IMR-90 (cell line): ENCODE results near the gene TRUB2. TPM values are rescaled to one million over a fixed set of nuclear protein-coding genes. Genes with fewer than 3 reads are reported as not detected.

ENCODE experiments used
- ATAC-seq: fragments of 200-7000 bp; cut with Tn5 transposase; 2 replicates; pipeline ENCODE4 v1.9.1; 2020; ENCODE audit warnings: low read depth, mild to moderate bottlenecking, moderate library complexity
- BruUV-seq: library from RNA; stranded (reverse); fragments of 400-500 nt; replicated peaks from 2 replicates; lab custom pipeline; 2021; lab: Mats Ljungman, UMichigan
- CTCF ChIA-PET: fragments of 300-600 bp; formaldehyde crosslinking; extraction: SDS; loops from one replicate; lab custom pipeline; 2021; ENCODE audit warnings: antibody characterized with exemption; lab: Yijun Ruan, JAX
- POLR2A ChIA-PET: fragments of 300-600 bp; sonication (Branson Sonifier 250); formaldehyde crosslinking; loops from one replicate; lab custom pipeline; 2022; ENCODE audit warnings: antibody characterized with exemption; ENCODE audit not compliant: unreplicated experiment; lab: Charles Lee
- DNase-seq: peaks from one replicate; pipeline ENCODE4 v3.0.0; 2013
- H2AFZ ChIP-seq: replicated peaks from 2 replicates; pipeline ENCODE3; 2013; ENCODE audit warnings: low read length, mild to moderate bottlenecking; ENCODE audit not compliant: poor library complexity
- H2AK5ac ChIP-seq: 2 replicates; pipeline ENCODE4 v1.6.1; 2013; ENCODE audit warnings: low read depth, low read length, inconsistent platforms
- H2AK9ac ChIP-seq: replicated peaks from 2 replicates; pipeline ENCODE3; 2013; ENCODE audit warnings: mild to moderate bottlenecking, low read depth, low read length, moderate library complexity; ENCODE audit not compliant: poor library complexity
- H2BK120ac ChIP-seq: 2 replicates; pipeline ENCODE4 v1.6.1; 2013; ENCODE audit warnings: low read depth, low read length, inconsistent platforms
- H2BK15ac ChIP-seq: 3 replicates; pipeline ENCODE4 v1.6.1; 2013; ENCODE audit warnings: low read depth, low read length, inconsistent platforms
- H2BK20ac ChIP-seq: 2 replicates; pipeline ENCODE4 v1.6.1; 2013; ENCODE audit warnings: low read depth, mild to moderate bottlenecking, inconsistent platforms, low read length, moderate library complexity
- H2BK5ac ChIP-seq: 2 replicates; pipeline ENCODE4 v1.6.1; 2013; ENCODE audit warnings: mild to moderate bottlenecking, low read depth, low read length, inconsistent platforms; ENCODE audit not compliant: poor library complexity, severe bottlenecking
- H3K14ac ChIP-seq: replicated peaks from 2 replicates; pipeline ENCODE4 v1.6.1; 2013; ENCODE audit warnings: low read depth, low read length, inconsistent platforms
- H3K18ac ChIP-seq: 2 replicates; pipeline ENCODE4 v1.6.1; 2013; ENCODE audit warnings: low read depth, low read length, control low read depth
- H3K23ac ChIP-seq: 2 replicates; pipeline ENCODE4 v1.6.1; 2013; ENCODE audit warnings: low read depth, low read length, inconsistent platforms
- H3K27ac ChIP-seq: 2 replicates; pipeline ENCODE4 v1.5.1; 2013; ENCODE audit warnings: mild to moderate bottlenecking, control low read depth, low read length; ENCODE audit not compliant: insufficient read depth
- H3K27me3 ChIP-seq: 2 replicates; pipeline ENCODE4 v1.6.1; 2013; ENCODE audit warnings: low read length; ENCODE audit not compliant: control insufficient read depth, insufficient read depth
- H3K36me3 ChIP-seq: 2 replicates; pipeline ENCODE4 v1.6.1; 2013; ENCODE audit warnings: low read length, mixed read lengths; ENCODE audit not compliant: control insufficient read depth, insufficient read depth
- H3K4ac ChIP-seq: 2 replicates; pipeline ENCODE4 v1.6.1; 2013; ENCODE audit warnings: low read depth, low read length, inconsistent platforms
- H3K4me1 ChIP-seq: 2 replicates; pipeline ENCODE4 v1.6.1; 2013; ENCODE audit warnings: low read length, mixed read lengths; ENCODE audit not compliant: control insufficient read depth, insufficient read depth
- H3K4me2 ChIP-seq: 2 replicates; pipeline ENCODE4 v1.6.1; 2013; ENCODE audit warnings: low read depth, mild to moderate bottlenecking, control low read depth, low read length, moderate library complexity
- H3K4me3 ChIP-seq: 2 replicates; pipeline ENCODE4 v1.5.1; 2013; ENCODE audit warnings: low read depth, mild to moderate bottlenecking, control low read depth, low read length, moderate library complexity; ENCODE audit not compliant: insufficient read depth
- H3K56ac ChIP-seq: 2 replicates; pipeline ENCODE4 v1.6.1; 2013; ENCODE audit warnings: low read length, inconsistent platforms; ENCODE audit not compliant: insufficient read depth; ENCODE audit errors: extremely low read depth
- H3K79me1 ChIP-seq, 2 experiments: 2 replicates each; pipeline ENCODE4 v1.6.1; 2013; ENCODE audit warnings: low read length in 2 of 2, inconsistent platforms in 1 of 2, low read depth in 1 of 2
- H3K9ac ChIP-seq: 2 replicates; pipeline ENCODE4 v1.6.1; 2013; ENCODE audit warnings: low read depth, low read length, control low read depth
- H3K9me1 ChIP-seq: 2 replicates; pipeline ENCODE4 v1.6.1; 2013; ENCODE audit warnings: low read length, inconsistent platforms; ENCODE audit not compliant: insufficient read depth
- H3K9me3 ChIP-seq: 2 replicates; pipeline ENCODE4 v1.6.1; 2013; ENCODE audit warnings: low read length; ENCODE audit not compliant: control insufficient read depth, insufficient read depth
- H4K20me1 ChIP-seq: 2 replicates; pipeline ENCODE4 v1.6.1; 2013; ENCODE audit warnings: low read length, inconsistent platforms; ENCODE audit not compliant: insufficient read depth
- H4K5ac ChIP-seq: 2 replicates; pipeline ENCODE4 v1.6.1; 2013; ENCODE audit warnings: mild to moderate bottlenecking, low read depth, low read length, control low read depth
- H4K8ac ChIP-seq, 2 experiments: 2 replicates each; pipeline ENCODE4 v1.6.1; 2013; ENCODE audit warnings: low read depth in 2 of 2, low read length in 2 of 2, control low read depth in 1 of 2, inconsistent platforms in 1 of 2
- H4K91ac ChIP-seq: 2 replicates; pipeline ENCODE4 v1.6.1; 2013; ENCODE audit warnings: low read depth, low read length, inconsistent platforms; ENCODE audit not compliant: insufficient read depth
- CEBPB ChIP-seq: IDR thresholded peaks from 2 replicates; pipeline ENCODE4 v1.6.1; 2012; ENCODE audit warnings: low read depth, low read length, improper control_type of control experiment
- CHD1 ChIP-seq: IDR thresholded peaks from 2 replicates; pipeline ENCODE4 v1.6.1; 2012; ENCODE audit warnings: low read depth, low read length, improper control_type of control experiment
- FOS ChIP-seq: fragments of 150-350 bp; IDR thresholded peaks from 2 replicates; pipeline ENCODE4 v1.6.1; 2016; ENCODE audit warnings: low read depth, low read length
- MAFK ChIP-seq: IDR thresholded peaks from 2 replicates; pipeline ENCODE4 v1.6.1; 2012; ENCODE audit warnings: low read depth, low read length, improper control_type of control experiment
- NFE2L2 ChIP-seq: fragments of 150-350 bp; IDR thresholded peaks from 2 replicates; pipeline ENCODE4 v1.6.1; 2016; ENCODE audit warnings: low read depth, mild to moderate bottlenecking, low read length
- POLR2A ChIP-seq: IDR thresholded peaks from 2 replicates; pipeline ENCODE4 v1.6.1; 2012; ENCODE audit warnings: mild to moderate bottlenecking, low read depth, low read length
- SMC3 ChIP-seq: fragments of 150-350 bp; IDR thresholded peaks from 2 replicates; pipeline ENCODE4 v1.6.1; 2016; ENCODE audit warnings: low read depth, mild to moderate bottlenecking, antibody characterized with exemption, low read length, moderate library complexity
- WGBS, 2 experiments: methylation state at CpG; one replicate each; pipeline versions ENCODE4 v1.1.5 to v1.1.7; 2013; ENCODE audit warnings: missing lambda C conversion rate in 2 of 2; ENCODE audit not compliant: insufficient read length in 1 of 2; ENCODE audit errors: extremely low coverage in 2 of 2; 5-methylcytosine and 5-hydroxymethylcytosine counted together
- dilution Hi-C: fragments of 300-500 bp; cut with HindIII; formaldehyde crosslinking; loops from one replicate; pipeline ENCODE4 v1.14.3; 2018; ENCODE audit warnings: low sequenced_read_pairs; ENCODE audit not compliant: unreplicated experiment
- in situ Hi-C: fragments of 300-500 bp; cut with MboI; formaldehyde crosslinking; loops from 3 replicates; pipeline ENCODE4 v1.14.3; 2019; ENCODE audit warnings: low sequenced_read_pairs, inconsistent platforms, mixed read lengths
- intact Hi-C: fragments of 100-400 bp; cut with micrococcal nuclease; formaldehyde crosslinking; loops from 2 replicates; pipeline ENCODE4 v1.10.0; 2022
- polyA plus RNA-seq, 3 experiments: library from polyadenylated mRNA; depleted of rRNA; stranded (reverse); fragments of >200 nt; gene quantifications; 2 replicates each; pipeline ENCODE4 v1.2.3, GENCODE V29; 2012; ENCODE audit warnings: low replicate concordance in 1 of 3
- total RNA-seq: library from RNA; depleted of rRNA; stranded (reverse); fragments of >200 nt; gene quantifications from 2 replicates; pipeline ENCODE4 v1.2.3, GENCODE V29; 2012

Gene TRUB2
- total and polyA plus RNA-seq, 2 of the 4 experiments (the other 2 are of a cell fraction) = 18.0 to 21.3 TPM

GRCh38 chr9:128294142-128294541, 28.1 kb downstream of the TRUB2 start:
- Histone ChIP-seq H4K91ac (no peak overlapping the region), H2BK5ac (no peak overlapping the region), H3K23ac (no peak overlapping the region), H3K27me3 (no peaks in the 10 kb centered on the region), H4K8ac (no peak overlapping the region), H3K9me3 (no peaks in the 10 kb centered on the region), H2AK9ac (no peak overlapping the region), H3K4ac (no peak overlapping the region), H3K36me3 (peaks cover 2% of the 10 kb centered on the region; the same call in 1 of the 2 replicates), H3K4me1 (peaks cover 5% of the 10 kb centered on the region), H2BK20ac (no peak overlapping the region), H3K9ac (no peak overlapping the region), H3K4me3 (no peak overlapping the region), H3K9me1 (peaks cover 8% of the 10 kb centered on the region; the same call in 1 of the 2 replicates), H4K20me1 (no peaks in the 10 kb centered on the region), H3K56ac (no peak overlapping the region), H3K27ac (no peak overlapping the region), H3K4me2 (no peak overlapping the region), H2BK15ac (no peak overlapping the region), H2AK5ac (0 out of 2 replicates have a peak overlapping the region, but pooled peaks have one; percentile 45), H3K18ac (no peak overlapping the region), H3K79me1 (peaks cover 0 to 5% of the 10 kb centered on the region in 2 experiments; a peak in 1 of 4 replicates), H2BK120ac (no peak overlapping the region), H2AFZ (no peak overlapping the region), H3K14ac (no peak overlapping the region), H4K5ac (no peak overlapping the region)
- ATAC-seq (no peak), DNase-seq (no peak)
- dilution Hi-C loops = no loop called here
- POLR2A ChIA-PET = no interaction called here
- WGBS, 2 experiments = 60% methylated on average over 1 of the region's 4 CpGs; no CpG with 5 or more reads in 1 of the 2 experiments
- CTCF ChIA-PET = no interaction called here
- BruUV-seq = no TSS peak
- intact Hi-C loops = loop anchor here (2.0 kb wide), 2 partner anchors 29 to 119 kb away; partner anchors contain the start of genes COQ4 and TRUB2
- no peak for TF ChIP-seq SMC3
- TF ChIP-seq CEBPB = no peak
- TF ChIP-seq CHD1 = no peak
- TF ChIP-seq MAFK = no peak
- no peak for TF ChIP-seq POLR2A
- no peak for TF ChIP-seq FOS
- no peak for TF ChIP-seq NFE2L2
- in situ Hi-C loops = loop anchor here (10.0 kb wide), 1 partner anchor 261 kb away; the partner anchor contains the start of gene SPTAN1
